CD1c-positive myeloid dendritic cell (primary cell): ENCODE measurements around the gene KRTAP10-1.

Source experiments
- DNase-seq: peaks from one replicate; pipeline ENCODE4 v3.0.0-alpha.2; 2016; ENCODE audit errors: extremely low spot score

The KRTAP10-1 gene

DNA sequence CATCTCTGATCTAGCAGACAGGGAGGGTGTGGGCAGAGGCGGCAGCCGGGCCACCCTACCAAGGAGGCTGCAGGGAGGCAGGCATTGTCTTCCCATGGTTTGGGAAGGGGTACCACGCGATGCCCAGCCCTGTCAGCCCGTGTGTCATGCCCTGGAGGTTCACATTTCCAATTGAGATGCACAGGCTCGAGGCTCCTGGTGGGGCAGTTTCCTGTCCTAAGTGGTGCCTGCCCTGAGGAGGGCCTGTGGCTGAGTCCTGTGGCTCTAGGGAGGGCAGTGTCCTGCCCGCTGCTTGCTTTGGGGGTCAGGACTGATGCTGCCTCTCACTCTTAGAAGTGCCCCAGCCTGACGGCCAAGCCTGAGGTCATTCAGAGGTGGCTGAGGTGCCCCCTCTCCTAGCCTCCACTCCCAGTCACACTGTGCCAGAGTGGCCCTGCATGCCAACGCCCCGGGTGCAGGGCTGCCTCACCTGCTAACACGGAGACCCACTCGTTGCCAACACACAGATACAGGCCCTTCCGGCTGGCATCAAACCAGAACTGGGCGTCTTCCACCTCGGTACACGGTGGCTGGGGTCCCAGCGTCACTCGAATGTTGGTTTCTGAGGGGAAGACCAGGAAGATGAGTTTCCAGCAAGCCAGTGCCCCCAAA lies 11.9 kb downstream of the KRTAP10-1 start:
- no peak for DNase-seq

- no peak for DNase-seq
These were observed 12.6 kb downstream of the KRTAP10-1 start for GRCh38 chr21:44527156-44527982.

- DNase-seq = no peak
These were observed 13.6 kb downstream of the KRTAP10-1 start for GRCh38 chr21:44526096-44526997.

DNA sequence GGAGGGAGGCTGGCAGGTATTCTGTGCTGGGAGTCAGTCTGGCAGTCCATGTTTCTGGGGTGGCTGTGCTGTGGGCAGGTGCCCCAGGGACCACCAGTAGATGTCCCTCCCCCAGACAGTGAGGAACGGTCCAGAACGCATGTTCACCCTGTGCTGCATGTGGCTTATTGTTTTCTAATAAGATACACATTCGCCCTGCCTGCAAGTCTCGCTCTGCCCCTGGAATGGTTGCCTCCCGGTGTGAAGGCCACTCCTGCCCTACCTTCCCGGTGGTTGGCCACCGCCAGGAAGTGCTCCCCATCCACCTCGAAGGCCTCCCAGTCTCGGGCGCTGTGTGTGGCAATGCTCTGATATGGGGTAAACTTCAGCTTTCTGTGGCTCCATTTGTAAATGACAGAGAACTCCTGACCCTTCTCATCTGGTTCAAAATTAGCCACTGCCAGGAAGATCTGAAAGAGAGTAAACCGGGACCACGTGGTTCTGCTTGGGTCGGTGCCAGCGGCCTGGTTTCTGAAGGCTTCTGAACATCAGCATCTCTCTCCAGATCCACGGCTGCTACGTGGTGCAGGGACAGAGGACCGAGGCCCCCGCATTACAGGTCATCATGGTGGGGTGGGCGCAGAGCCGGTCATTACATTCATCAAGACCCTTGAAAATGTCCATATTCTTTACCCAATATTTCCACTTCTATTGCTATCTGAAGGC lies 14.5 kb downstream of the KRTAP10-1 start:
- no peak for DNase-seq

GRCh38 chr21:44524414-44525371 lies 15.3 kb downstream of the KRTAP10-1 start:
- no peak for DNase-seq

GRCh38 chr21:44523567-44524413 lies 16.2 kb downstream of the KRTAP10-1 start:
- DNase-seq = no peak

GRCh38 chr21:44522753-44523204 lies 17.2 kb downstream of the KRTAP10-1 start:
- no peak for DNase-seq

GRCh38 chr21:44521928-44522752 lies 17.9 kb downstream of the KRTAP10-1 start:
- no peak for DNase-seq

GRCh38 chr21:44521301-44521927 lies 18.6 kb downstream of the KRTAP10-1 start:
- no peak for DNase-seq

GRCh38 chr21:44520326-44521300 lies 19.4 kb downstream of the KRTAP10-1 start:
- no peak for DNase-seq

DNA sequence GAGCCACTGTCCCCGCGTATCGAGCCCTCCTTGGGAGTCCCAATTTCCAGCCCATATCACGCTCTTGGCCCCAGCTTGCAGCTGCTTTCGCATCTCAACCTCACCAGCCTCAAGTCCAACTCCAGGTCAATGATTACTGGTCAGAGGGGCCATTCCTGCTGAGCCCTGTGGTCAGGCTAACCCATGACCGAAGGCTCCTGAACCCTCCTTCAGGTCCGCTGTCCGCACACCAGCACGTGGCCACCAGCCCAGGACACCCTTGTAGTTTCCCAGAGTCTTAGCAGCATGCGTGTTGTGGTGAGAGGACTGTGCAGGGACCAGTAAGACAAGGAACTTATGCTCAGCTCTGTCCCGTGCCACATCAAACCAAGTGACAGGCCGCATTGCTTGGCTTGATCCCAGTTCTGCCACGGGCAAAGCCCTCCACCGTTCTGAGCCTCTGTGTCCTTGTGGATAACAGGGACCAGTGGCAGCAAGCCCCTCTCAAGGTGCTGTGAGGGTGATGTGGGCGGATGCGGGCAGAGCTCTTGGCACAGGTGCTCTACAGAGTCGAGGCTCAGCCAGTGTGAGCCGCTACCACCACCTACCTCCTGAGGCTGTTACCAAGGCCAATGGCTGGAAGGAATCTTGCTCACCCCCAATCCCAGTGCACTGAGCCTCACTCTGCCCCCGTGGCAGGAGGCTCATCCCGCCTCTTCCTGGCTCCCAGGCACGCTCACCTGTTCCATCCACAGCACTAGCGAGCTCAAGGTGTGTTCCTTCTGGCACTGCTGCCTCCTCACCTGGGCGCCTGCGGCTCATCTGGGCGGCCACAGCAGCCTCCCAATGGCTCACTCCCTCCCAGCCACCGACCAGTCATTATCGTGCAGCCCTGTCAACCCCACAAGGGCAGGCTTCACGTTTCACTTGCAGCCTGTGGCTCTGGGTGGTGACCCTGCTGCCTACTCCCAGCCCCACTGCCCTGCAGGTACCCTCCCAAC lies 20.4 kb downstream of the KRTAP10-1 start:
- no peak for DNase-seq

DNA sequence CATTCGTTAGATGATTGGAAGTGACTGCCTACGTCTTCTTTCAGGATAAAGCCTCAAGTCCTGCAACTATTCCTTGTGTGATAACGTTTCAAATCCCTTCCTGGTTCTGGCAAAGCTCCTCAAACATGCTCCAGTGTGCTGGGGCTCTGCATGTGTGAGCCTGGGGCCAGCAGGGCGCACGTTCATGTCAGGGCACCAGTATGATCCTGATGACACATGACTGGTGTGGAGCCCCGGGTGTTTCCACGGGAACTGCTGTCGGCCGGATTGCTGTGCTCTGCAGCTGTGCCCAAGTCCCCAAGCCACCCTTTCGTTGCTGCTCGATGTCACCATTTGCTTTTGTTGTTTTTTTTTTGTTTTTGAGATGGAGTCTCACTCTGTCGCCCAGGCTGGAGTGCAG lies 21.3 kb downstream of the KRTAP10-1 start:
- no peak for DNase-seq

- no peak for DNase-seq
These were observed 22.7 kb downstream of the KRTAP10-1 start for GRCh38 chr21:44517175-44517899.

DNA sequence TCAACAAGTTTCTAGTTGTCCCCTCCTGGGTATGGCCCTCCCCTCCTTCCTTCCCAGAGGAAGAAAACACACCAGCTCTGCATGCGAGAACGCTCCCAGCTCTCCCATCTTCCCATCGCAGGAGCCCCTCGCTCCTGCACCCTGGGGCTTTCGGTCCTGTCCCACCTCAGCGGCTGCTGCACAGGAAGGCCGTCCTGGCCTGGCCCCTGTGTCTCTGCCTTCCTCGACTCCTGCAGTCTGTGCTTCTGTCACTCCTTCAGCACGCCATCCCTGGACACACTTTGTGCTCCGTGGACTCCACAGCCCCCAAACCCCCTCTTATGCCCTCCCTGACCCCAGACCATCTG lies 23.2 kb downstream of the KRTAP10-1 start:
- no peak for DNase-seq

DNA sequence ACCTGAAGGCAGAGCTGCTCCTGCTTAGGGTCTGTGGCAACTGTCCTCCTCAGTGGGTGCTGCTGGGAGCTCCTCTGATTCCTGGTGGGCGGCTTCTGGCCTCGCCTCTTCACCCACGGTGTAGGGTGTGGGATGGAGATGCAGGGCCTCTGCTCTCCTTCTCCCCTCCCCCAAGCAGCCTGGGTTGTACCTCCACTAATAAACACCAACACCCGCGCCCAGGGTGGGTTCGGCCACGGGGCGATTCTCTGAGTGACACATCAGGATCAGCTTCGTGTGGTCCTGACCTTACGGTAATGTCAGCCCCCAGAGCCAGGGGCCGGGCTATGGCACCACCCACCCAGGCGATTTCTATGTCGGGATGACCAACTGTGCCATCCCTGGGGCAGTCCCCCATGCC lies 23.7 kb downstream of the KRTAP10-1 start:
- DNase-seq = no peak
